A549 (cell line): ENCODE measurements around the gene HERC3. TPM values are rescaled to one million over a fixed set of nuclear protein-coding genes. Genes with fewer than 3 reads are reported as not detected.
A peak's percentile ranks its signal among the peaks of the same experiment; 100 is the strongest.

Experiments
- ATAC-seq, 2 experiments: fragments of 200-7000 bp in 1 of 2; fragments of >200 bp in 1 of 2; cut with Nextera tagmentation in 1 of 2; cut with Tn5 transposase in 1 of 2; 3 replicates each; pipeline versions ENCODE4 v1.8.0 to v1.9.1; 2018 to 2020; ENCODE audit warnings: mild to moderate bottlenecking in 1 of 2, moderate library complexity in 1 of 2
- CTCF ChIA-PET: fragments of 300-600 bp; sonication (Branson Sonifier 250); formaldehyde crosslinking; extraction: SDS; loops from one replicate; lab custom pipeline; 2021; ENCODE audit warnings: antibody characterized with exemption, inconsistent platforms; lab: Yijun Ruan, JAX
- POLR2A ChIA-PET: fragments of 350-600 bp; formaldehyde crosslinking; extraction: SDS; loops from one replicate; lab custom pipeline; 2021; ENCODE audit warnings: antibody characterized with exemption, inconsistent platforms; lab: Yijun Ruan, JAX
- DNase-seq, 2 experiments: peaks; one replicate each; pipeline versions ENCODE4 v3.0.0 to v3.0.0-alpha.2; 2011 to 2016; ENCODE audit warnings: low read depth in 1 of 2, low spot score in 1 of 2
- FAIRE-seq: peaks from 2 replicates; lab custom pipeline; 2011; peaks lifted over from hg19 to GRCh38; lab: Jason Lieb, UNC
- H3K27ac ChIP-seq, 2 experiments: fragments of >200 bp; sonication (Bioruptor Twin); formaldehyde crosslinking; 3 replicates each; pipeline ENCODE4 v1.5.1; 2016 to 2017
- H3K4me1 ChIP-seq: fragments of >200 bp; sonication (Bioruptor Twin); formaldehyde crosslinking; 3 replicates; pipeline ENCODE4 v1.6.1; 2016
- H3K4me2 ChIP-seq: fragments of >200 bp; sonication (Bioruptor Twin); formaldehyde crosslinking; 3 replicates; pipeline ENCODE4 v1.6.1; 2016
- H3K4me3 ChIP-seq: fragments of >200 bp; sonication (Bioruptor Twin); formaldehyde crosslinking; 3 replicates; pipeline ENCODE4 v1.5.1; 2016
- H3K9me3 ChIP-seq: fragments of >200 bp; sonication (Bioruptor Twin); formaldehyde crosslinking; 3 replicates; pipeline ENCODE4 v1.6.1; 2016
- CBX2 ChIP-seq: fragments of 200-600 bp; sonication (generic); IDR thresholded peaks from 2 replicates; pipeline ENCODE4 v1.6.1; 2016; ENCODE audit warnings: low read depth, mild to moderate bottlenecking, borderline replicate concordance
- CBX8 ChIP-seq: fragments of 200-600 bp; sonication (generic); IDR thresholded peaks from 2 replicates; pipeline ENCODE4 v1.6.1; 2016
- CEBPB ChIP-seq, 2 experiments: fragments of >200 bp in 1 of 2; sonication (Bioruptor Twin) in 1 of 2; formaldehyde crosslinking in 1 of 2; IDR thresholded peaks; 2 replicates each; pipeline ENCODE4 v1.6.1; 2012 to 2016
- CTCF ChIP-seq: fragments of >200 bp; sonication (Bioruptor Twin); formaldehyde crosslinking; IDR thresholded peaks from 3 replicates; pipeline ENCODE4 v1.5.1; 2016
- E2F6 ChIP-seq: IDR thresholded peaks from 2 replicates; pipeline ENCODE4 v1.6.1; 2012; ENCODE audit warnings: low read depth, borderline replicate concordance
- EHF ChIP-seq: fragments of 250-450 bp; sonication (Bioruptor Pico); IDR thresholded peaks from 2 replicates; pipeline ENCODE4 v1.5.0; 2020; ENCODE audit warnings: mild to moderate bottlenecking
- EP300 ChIP-seq, 2 experiments: fragments of >200 bp; sonication (Bioruptor Twin); formaldehyde crosslinking; IDR thresholded peaks; 2 replicates in 1 of 2; 3 replicates in 1 of 2; pipeline ENCODE4 v1.6.1; 2016 to 2017
- GATA3 ChIP-seq: IDR thresholded peaks from 2 replicates; pipeline ENCODE4 v1.6.1; 2012; ENCODE audit warnings: borderline replicate concordance
- HEYL ChIP-seq: fragments of 250-450 bp; sonication (Bioruptor Pico); IDR thresholded peaks from 2 replicates; pipeline ENCODE4 v1.8.0; 2021; ENCODE audit warnings: mild to moderate bottlenecking, moderate library complexity
- HOXB13 ChIP-seq: fragments of 250-450 bp; sonication (Bioruptor Pico); IDR thresholded peaks from 2 replicates; pipeline ENCODE4 v1.5.0; 2020; ENCODE audit warnings: low read depth, mild to moderate bottlenecking, moderate library complexity
- KDM5A ChIP-seq: fragments of 200-600 bp; sonication (generic); IDR thresholded peaks from 2 replicates; pipeline ENCODE4 v1.6.1; 2016; ENCODE audit warnings: antibody characterized with exemption, mild to moderate bottlenecking
- MYC ChIP-seq: IDR thresholded peaks from 2 replicates; pipeline ENCODE4 v1.6.1; 2012; ENCODE audit warnings: mild to moderate bottlenecking, inconsistent platforms, low read length, improper control_type of control experiment, borderline replicate concordance
- RAD21 ChIP-seq, 2 experiments: fragments of >200 bp in 1 of 2; sonication (Bioruptor Twin) in 1 of 2; formaldehyde crosslinking in 1 of 2; IDR thresholded peaks in 1 of 2; conservative IDR thresholded peaks in 1 of 2; 2 replicates in 1 of 2; 3 replicates in 1 of 2; pipeline ENCODE4 v1.6.1; 2012 to 2018; ENCODE audit warnings: inconsistent platforms in 1 of 2
- REST ChIP-seq: fragments of 200-600 bp; sonication (generic); IDR thresholded peaks from 2 replicates; pipeline ENCODE4 v1.6.1; 2016; ENCODE audit warnings: antibody characterized with exemption, mild to moderate bottlenecking, moderate library complexity
- TFCP2L1 ChIP-seq: fragments of 250-450 bp; sonication (Bioruptor Pico); IDR thresholded peaks from 2 replicates; pipeline ENCODE4 v1.5.0; 2021; ENCODE audit warnings: mild to moderate bottlenecking
- ZNF302 ChIP-seq: fragments of 250-450 bp; sonication (Bioruptor Pico); IDR thresholded peaks from 2 replicates; pipeline ENCODE4 v1.9.0; 2021; ENCODE audit warnings: inconsistent platforms, mild to moderate bottlenecking, moderate library complexity
- WGBS: methylation state at CpG from one replicate; pipeline ENCODE4 v1.1.6; 2017; ENCODE audit errors: missing lambda C conversion rate; 5-methylcytosine and 5-hydroxymethylcytosine counted together
- polyA plus RNA-seq, 4 experiments: library from polyadenylated mRNA; depleted of rRNA in 3 of 4; stranded (reverse); fragments of >200 nt; fragmentation: RNase III in 1 of 4; extraction: RNeasy Plus Mini Kit Qiagen cat#74134 plus additional on column Dnase treatment in 1 of 4; gene quantifications; 2 replicates in 3 of 4; 3 replicates in 1 of 4; pipeline ENCODE4 v1.2.3, GENCODE V29; 2011 to 2017
- TF ChIP-seq, protein P1 (sequence below): IDR thresholded peaks from 2 replicates; pipeline ENCODE4 v1.6.1; 2012
- TF ChIP-seq, protein P2 (sequence below): fragments of 250-450 bp; sonication (Bioruptor Pico); IDR thresholded peaks from 2 replicates; pipeline ENCODE4 v1.5.0; 2021; ENCODE audit warnings: mild to moderate bottlenecking, moderate library complexity, borderline replicate concordance
- TF ChIP-seq, protein P3 (sequence below): fragments of >200 bp; sonication (Bioruptor Twin); formaldehyde crosslinking; IDR thresholded peaks from 2 replicates; pipeline ENCODE4 v1.6.1; 2016

Gene HERC3
- polyA plus RNA-seq, 2 of the 4 experiments (the other 2 are of a cell fraction) = 4.9 to 6.2 TPM

DNA sequence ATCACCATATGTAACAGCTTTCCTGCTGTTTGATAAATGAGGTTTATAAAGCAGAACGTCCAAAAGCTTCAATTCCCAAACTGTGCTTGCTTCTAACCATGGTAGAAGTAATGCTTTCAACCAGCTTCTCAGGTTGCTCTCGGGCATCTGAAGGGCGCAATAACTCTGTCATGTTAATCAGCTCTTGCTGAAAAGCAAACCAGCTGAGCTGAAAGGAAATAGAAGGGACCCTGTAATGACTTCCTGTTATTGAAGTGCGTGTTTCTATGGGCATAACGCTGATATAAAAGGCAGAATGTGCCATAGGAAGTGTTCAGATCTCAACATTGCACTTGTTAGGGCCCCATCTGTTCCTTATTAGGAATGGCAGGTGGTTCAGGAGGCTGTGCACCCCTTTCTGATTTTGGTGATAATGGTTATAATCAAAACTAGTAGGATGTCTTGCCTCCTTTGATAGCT is 21.2 kb downstream of the HERC3 start:
- FAIRE-seq (no peak), ATAC-seq (no peak), DNase-seq (no peak)
- H3K9me3 ChIP-seq = no peaks in the 10 kb centered on the region
- POLR2A ChIA-PET = interaction anchor here (1.6 to 2.1 kb wide), 2 partner anchors 10 to 90 kb away, joined by 7 to 8 read pairs; partner anchors contain the start of gene PYURF
- 77% methylated on average over 5 of the region's 5 CpGs for WGBS
- no peak overlapping the region for H3K4me3 ChIP-seq
- H3K27ac ChIP-seq = peak overlapping the region; percentile 82 to 84
- CTCF ChIA-PET = interaction anchor here (1.5 to 2.6 kb wide), 3 partner anchors 9 to 74 kb away, joined by 6 to 8 read pairs (median 7); no protein-coding TSS in a partner anchor
- H3K4me2 ChIP-seq = peak overlapping the region; percentile 62; the same call in 2 of the 3 replicates
- peaks cover 62% of the 10 kb centered on the region for H3K4me1 ChIP-seq
- TF ChIP-seq KDM5A = no peak
- no peak for TF ChIP-seq CBX2
- TF ChIP-seq MYC = no peak
- no peak for TF ChIP-seq CTCF
- no peak for TF ChIP-seq GATA3
- TF ChIP-seq ZNF302 = no peak
- TF ChIP-seq EP300 (IDR thresholded peaks at IDR 0.05) = no peak
- no peak for TF ChIP-seq TFCP2L1 (CRISPR knock-in tag)
- no peak for TF ChIP-seq EHF
- TF ChIP-seq, protein P1, sequence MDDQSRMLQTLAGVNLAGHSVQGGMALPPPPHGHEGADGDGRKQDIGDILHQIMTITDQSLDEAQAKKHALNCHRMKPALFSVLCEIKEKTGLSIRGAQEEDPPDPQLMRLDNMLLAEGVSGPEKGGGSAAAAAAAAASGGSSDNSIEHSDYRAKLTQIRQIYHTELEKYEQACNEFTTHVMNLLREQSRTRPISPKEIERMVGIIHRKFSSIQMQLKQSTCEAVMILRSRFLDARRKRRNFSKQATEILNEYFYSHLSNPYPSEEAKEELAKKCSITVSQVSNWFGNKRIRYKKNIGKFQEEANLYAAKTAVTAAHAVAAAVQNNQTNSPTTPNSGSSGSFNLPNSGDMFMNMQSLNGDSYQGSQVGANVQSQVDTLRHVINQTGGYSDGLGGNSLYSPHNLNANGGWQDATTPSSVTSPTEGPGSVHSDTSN = no peak
- no peak for TF ChIP-seq CBX8

DNA sequence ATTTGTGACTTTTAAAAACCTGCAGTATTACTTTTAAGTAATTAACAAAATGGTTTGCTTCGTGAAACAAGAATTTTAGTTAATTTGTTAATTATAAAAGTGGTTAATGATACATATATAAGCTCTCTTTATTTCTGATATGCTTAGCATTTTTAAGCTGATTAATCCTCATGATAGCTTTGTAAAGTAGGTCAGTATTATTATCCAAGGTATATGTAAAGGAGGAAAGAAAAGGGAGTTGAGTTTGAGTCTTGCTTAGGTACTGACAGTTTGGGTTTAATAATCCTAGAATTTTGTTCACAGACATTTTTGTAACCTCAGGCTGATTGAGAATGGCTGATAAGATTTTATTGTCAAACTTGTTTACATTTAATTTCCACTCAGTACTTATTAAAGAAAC is 21.8 kb downstream of the HERC3 start:
- no peak for DNase-seq
- ChIA-PET POLR2A (no interaction called here), CTCF (interaction anchor here (1.9 to 2.6 kb wide), 2 partner anchors 9 to 45 kb away, joined by 7 to 8 read pairs; no protein-coding TSS in a partner anchor)
- ATAC-seq = no peak
- Histone ChIP-seq H3K27ac (peak overlapping the region in 1 of 2 experiments; percentile 82; a peak in 2 of 6 replicates), H3K4me3 (no peak overlapping the region), H3K9me3 (no peaks in the 10 kb centered on the region), H3K4me2 (peak overlapping the region; percentile 18; the same call in 2 of the 3 replicates), H3K4me1 (peaks cover 64% of the 10 kb centered on the region)
- WGBS = 84% methylated on average over 1 of the region's 1 CpG
- FAIRE-seq = no peak
- no peak for TF ChIP-seq RAD21 (conservative IDR thresholded peaks at IDR 0.05 in 1 of 2, IDR thresholded peaks at IDR 0.05 in 1 of 2)
- TF ChIP-seq, protein P2, sequence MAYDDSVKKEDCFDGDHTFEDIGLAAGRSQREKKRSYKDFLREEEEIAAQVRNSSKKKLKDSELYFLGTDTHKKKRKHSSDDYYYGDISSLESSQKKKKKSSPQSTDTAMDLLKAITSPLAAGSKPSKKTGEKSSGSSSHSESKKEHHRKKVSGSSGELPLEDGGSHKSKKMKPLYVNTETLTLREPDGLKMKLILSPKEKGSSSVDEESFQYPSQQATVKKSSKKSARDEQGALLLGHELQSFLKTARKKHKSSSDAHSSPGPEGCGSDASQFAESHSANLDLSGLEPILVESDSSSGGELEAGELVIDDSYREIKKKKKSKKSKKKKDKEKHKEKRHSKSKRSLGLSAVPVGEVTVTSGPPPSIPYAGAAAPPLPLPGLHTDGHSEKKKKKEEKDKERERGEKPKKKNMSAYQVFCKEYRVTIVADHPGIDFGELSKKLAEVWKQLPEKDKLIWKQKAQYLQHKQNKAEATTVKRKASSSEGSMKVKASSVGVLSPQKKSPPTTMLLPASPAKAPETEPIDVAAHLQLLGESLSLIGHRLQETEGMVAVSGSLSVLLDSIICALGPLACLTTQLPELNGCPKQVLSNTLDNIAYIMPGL (CRISPR knock-in tag) = no peak
- TF ChIP-seq REST = no peak
- TF ChIP-seq HEYL (CRISPR knock-in tag) = no peak
- no peak for TF ChIP-seq E2F6
- TF ChIP-seq HOXB13 = no peak
- no peak for TF ChIP-seq CEBPB (IDR thresholded peaks at IDR 0.05)
- TF ChIP-seq, protein P3, sequence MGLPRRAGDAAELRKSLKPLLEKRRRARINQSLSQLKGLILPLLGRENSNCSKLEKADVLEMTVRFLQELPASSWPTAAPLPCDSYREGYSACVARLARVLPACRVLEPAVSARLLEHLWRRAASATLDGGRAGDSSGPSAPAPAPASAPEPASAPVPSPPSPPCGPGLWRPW = no peak
- TF ChIP-seq, all 56 proteins: peak for 0
